Endothelial cell of hepatic sinusoid (primary cell): ENCODE data around the gene CFAP100.

Experiments
- in situ Hi-C: cut with HindIII; loops from 2 replicates; pipeline ENCODE4 v1.10.0; 2017; ENCODE audit warnings: low sequenced_read_pairs

The CFAP100 gene

GRCh38 chr3:126438186-126438585, 43.5 kb downstream of the CFAP100 start:
- in situ Hi-C loops = no loop called here

GRCh38 chr3:126438746-126439145, 44.0 kb downstream of the CFAP100 start:
- in situ Hi-C loops = no loop called here

GRCh38 chr3:126439346-126439967, 44.7 kb downstream of the CFAP100 start:
- in situ Hi-C loops = no loop called here

GRCh38 chr3:126439968-126440708, 45.4 kb downstream of the CFAP100 start:
- in situ Hi-C loops = no loop called here

- in situ Hi-C loops = no loop called here
Observed at GRCh38 chr3:126440709-126440995, 45.9 kb downstream of the CFAP100 start.

GRCh38 chr3:126441256-126441880, 46.7 kb downstream of the CFAP100 start:
- in situ Hi-C loops = no loop called here

- in situ Hi-C loops = no loop called here
Observed at GRCh38 chr3:126442094-126442855, 47.6 kb downstream of the CFAP100 start.

GRCh38 chr3:126442856-126443242, 48.1 kb downstream of the CFAP100 start:
- in situ Hi-C loops = no loop called here

GRCh38 chr3:126445506-126445905, 50.8 kb downstream of the CFAP100 start:
- in situ Hi-C loops = no loop called here

GRCh38 chr3:126446301-126446700, 51.6 kb downstream of the CFAP100 start:
- in situ Hi-C loops = no loop called here

GRCh38 chr3:126446791-126447190, 52.1 kb downstream of the CFAP100 start:
- in situ Hi-C loops = no loop called here

GRCh38 chr3:126447456-126448106, 52.9 kb downstream of the CFAP100 start:
- in situ Hi-C loops = no loop called here

GRCh38 chr3:126448136-126448892, 53.6 kb downstream of the CFAP100 start:
- in situ Hi-C loops = no loop called here

- in situ Hi-C loops = no loop called here
Observed at GRCh38 chr3:126448893-126449180, 54.1 kb downstream of the CFAP100 start.

- in situ Hi-C loops = no loop called here
Observed at GRCh38 chr3:126449621-126450051, 54.9 kb downstream of the CFAP100 start.

- in situ Hi-C loops = no loop called here
Observed at GRCh38 chr3:126450219-126450618, 55.5 kb downstream of the CFAP100 start.

GRCh38 chr3:126450744-126451143, 56.0 kb downstream of the CFAP100 start:
- in situ Hi-C loops = no loop called here

GRCh38 chr3:126451511-126451910, 56.8 kb downstream of the CFAP100 start:
- in situ Hi-C loops = no loop called here

- in situ Hi-C loops = no loop called here
Observed at GRCh38 chr3:126452213-126452612, 57.5 kb downstream of the CFAP100 start.

GRCh38 chr3:126454025-126454424, 59.3 kb downstream of the CFAP100 start:
- in situ Hi-C loops = no loop called here
